HepG2 (cell line): Measurements from ENCODE around the gene EOGT. TPM values are rescaled to one million over a fixed set of nuclear protein-coding genes. Genes with fewer than 3 reads are reported as not detected.

Experiments
- BRF2 ChIP-seq: sonication (generic); formaldehyde crosslinking; IDR thresholded peaks from 2 replicates; pipeline ENCODE4 v1.8.1; 2022; ENCODE audit warnings: mild to moderate bottlenecking, missing genetic modification reagents
- EHMT2 ChIP-seq: fragments of 200-600 bp; sonication (generic); IDR thresholded peaks from 2 replicates; pipeline ENCODE4 v1.7.0; 2017; ENCODE audit warnings: antibody characterized with exemption, low read depth, low read length, borderline replicate concordance
- HDAC1 ChIP-seq: sonication (generic); formaldehyde crosslinking; IDR thresholded peaks from 2 replicates; pipeline ENCODE4 v1.5.1; 2020; ENCODE audit warnings: mild to moderate bottlenecking, missing genetic modification reagents
- KDM4B ChIP-seq: sonication (generic); formaldehyde crosslinking; IDR thresholded peaks from 2 replicates; pipeline ENCODE4 v1.4.0; 2020; ENCODE audit warnings: missing genetic modification reagents
- RBFOX2 ChIP-seq: fragments of 200-400 bp; formaldehyde crosslinking; IDR thresholded peaks from 2 replicates; pipeline ENCODE4 v1.6.1; 2017; ENCODE audit warnings: low read depth, mild to moderate bottlenecking, low read length
- SIN3A ChIP-seq: IDR thresholded peaks from 2 replicates; pipeline ENCODE4 v1.6.1; 2011; ENCODE audit warnings: low read depth, mild to moderate bottlenecking, control low read depth, low read length, borderline replicate concordance
- ZBTB20 ChIP-seq: sonication (generic); formaldehyde crosslinking; IDR thresholded peaks from 2 replicates; pipeline ENCODE4 v1.8.1; 2023; ENCODE audit warnings: missing genetic modification reagents, low read depth, mild to moderate bottlenecking, borderline replicate concordance
- ZBTB46 ChIP-seq: sonication (generic); formaldehyde crosslinking; IDR thresholded peaks from 2 replicates; pipeline ENCODE4 v1.4.0; 2020; ENCODE audit warnings: mild to moderate bottlenecking, missing genetic modification reagents, borderline replicate concordance
- ZNF253 ChIP-seq: sonication (generic); formaldehyde crosslinking; IDR thresholded peaks from 2 replicates; pipeline ENCODE4 v1.8.0; 2022; ENCODE audit warnings: mild to moderate bottlenecking, missing genetic modification reagents, borderline replicate concordance
- ZNF530 ChIP-seq: sonication (generic); formaldehyde crosslinking; IDR thresholded peaks from 2 replicates; pipeline ENCODE4 v1.5.0; 2020; ENCODE audit warnings: low read depth, mild to moderate bottlenecking, missing genetic modification reagents
- polyA plus RNA-seq, 8 experiments: library from polyadenylated mRNA; depleted of rRNA in 3 of 8; stranded (reverse) in 7 of 8; unstranded in 1 of 8; fragments of >200 nt; fragmentation: Illumina TruSeq in 4 of 8; extraction: Trizol in 4 of 8; gene quantifications; 2 replicates each; pipeline versions ENCODE4 v1.2.1 to v1.2.3, GENCODE V29; 2011 to 2016; ENCODE audit warnings: low read depth in 4 of 8, missing spikeins in 1 of 8, mixed read lengths in 1 of 8; ENCODE audit not compliant: insufficient read depth in 1 of 8
- total RNA-seq, 5 experiments: library from RNA; depleted of rRNA; stranded (reverse); fragments of >200 nt; fragmentation: Illumina TruSeq; extraction: Trizol; gene quantifications; 2 replicates each; pipeline ENCODE4 v1.2.3, GENCODE V29; 2016; ENCODE audit warnings: low read depth in 1 of 5
- TF ChIP-seq, protein P1 (sequence below): fragments of 450-650 bp; IDR thresholded peaks from 2 replicates; pipeline ENCODE4 v1.6.1; 2016
- TF ChIP-seq, protein P2 (sequence below): sonication (generic); formaldehyde crosslinking; IDR thresholded peaks from 2 replicates; pipeline ENCODE4 v1.5.1; 2020; ENCODE audit warnings: mild to moderate bottlenecking, missing genetic modification reagents
- TF ChIP-seq, protein P3 (sequence below): sonication (generic); formaldehyde crosslinking; IDR thresholded peaks from 2 replicates; pipeline ENCODE4 v1.4.0; 2020; ENCODE audit warnings: missing genetic modification reagents, mild to moderate bottlenecking, borderline replicate concordance

EOGT gene
- total and polyA plus RNA-seq, 2 of the 13 experiments (the other 11 are each of a cell fraction or from before 2014, with no cell fraction given): 4.5 to 18.6 TPM

DNA sequence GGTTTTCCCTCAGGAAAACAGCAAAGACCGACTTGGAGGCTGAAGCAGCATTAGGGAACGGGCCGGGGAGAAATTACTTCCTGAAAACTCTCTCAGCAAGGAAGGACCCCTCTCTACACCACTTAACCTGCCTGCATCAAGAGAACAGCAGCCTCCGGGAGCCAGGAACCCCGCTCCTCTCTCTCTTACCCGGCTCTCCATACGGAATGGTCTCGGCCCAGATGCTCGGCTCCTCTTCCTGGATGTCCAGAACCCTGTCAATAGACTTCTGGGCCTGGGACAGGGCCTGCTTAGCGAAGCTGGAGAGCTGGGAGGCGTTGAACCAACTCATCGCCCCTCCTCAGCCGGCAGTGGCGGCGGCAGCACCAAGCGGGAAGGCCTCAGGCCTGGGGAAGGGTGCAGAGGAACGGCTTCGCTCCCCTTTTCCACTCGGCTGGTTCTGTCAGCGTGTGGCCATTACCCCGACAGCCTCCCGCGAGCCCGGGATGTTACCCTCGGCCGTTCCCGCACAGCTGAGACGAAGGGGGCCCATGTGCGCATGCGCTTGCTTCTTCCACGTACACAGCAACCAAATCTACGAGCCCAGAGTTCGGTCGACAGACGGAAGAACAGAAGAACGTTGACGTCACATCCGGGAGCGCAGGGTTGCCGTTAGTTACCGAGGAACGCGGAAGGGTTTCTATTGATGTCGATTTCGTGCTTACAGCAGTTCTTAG, 38.4 kb upstream of the EOGT start, which contains the start of gene TMF1 (continued):
- TF ChIP-seq SIN3A: peak; percentile 73; the same call in 1 of the 2 replicates
- TF ChIP-seq, protein P1, sequence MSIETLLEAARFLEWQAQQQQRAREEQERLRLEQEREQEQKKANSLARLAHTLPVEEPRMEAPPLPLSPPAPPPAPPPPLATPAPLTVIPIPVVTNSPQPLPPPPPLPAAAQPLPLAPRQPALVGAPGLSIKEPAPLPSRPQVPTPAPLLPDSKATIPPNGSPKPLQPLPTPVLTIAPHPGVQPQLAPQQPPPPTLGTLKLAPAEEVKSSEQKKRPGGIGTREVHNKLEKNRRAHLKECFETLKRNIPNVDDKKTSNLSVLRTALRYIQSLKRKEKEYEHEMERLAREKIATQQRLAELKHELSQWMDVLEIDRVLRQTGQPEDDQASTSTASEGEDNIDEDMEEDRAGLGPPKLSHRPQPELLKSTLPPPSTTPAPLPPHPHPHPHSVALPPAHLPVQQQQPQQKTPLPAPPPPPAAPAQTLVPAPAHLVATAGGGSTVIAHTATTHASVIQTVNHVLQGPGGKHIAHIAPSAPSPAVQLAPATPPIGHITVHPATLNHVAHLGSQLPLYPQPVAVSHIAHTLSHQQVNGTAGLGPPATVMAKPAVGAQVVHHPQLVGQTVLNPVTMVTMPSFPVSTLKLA: peak; percentile 47
- TF ChIP-seq, protein P2, sequence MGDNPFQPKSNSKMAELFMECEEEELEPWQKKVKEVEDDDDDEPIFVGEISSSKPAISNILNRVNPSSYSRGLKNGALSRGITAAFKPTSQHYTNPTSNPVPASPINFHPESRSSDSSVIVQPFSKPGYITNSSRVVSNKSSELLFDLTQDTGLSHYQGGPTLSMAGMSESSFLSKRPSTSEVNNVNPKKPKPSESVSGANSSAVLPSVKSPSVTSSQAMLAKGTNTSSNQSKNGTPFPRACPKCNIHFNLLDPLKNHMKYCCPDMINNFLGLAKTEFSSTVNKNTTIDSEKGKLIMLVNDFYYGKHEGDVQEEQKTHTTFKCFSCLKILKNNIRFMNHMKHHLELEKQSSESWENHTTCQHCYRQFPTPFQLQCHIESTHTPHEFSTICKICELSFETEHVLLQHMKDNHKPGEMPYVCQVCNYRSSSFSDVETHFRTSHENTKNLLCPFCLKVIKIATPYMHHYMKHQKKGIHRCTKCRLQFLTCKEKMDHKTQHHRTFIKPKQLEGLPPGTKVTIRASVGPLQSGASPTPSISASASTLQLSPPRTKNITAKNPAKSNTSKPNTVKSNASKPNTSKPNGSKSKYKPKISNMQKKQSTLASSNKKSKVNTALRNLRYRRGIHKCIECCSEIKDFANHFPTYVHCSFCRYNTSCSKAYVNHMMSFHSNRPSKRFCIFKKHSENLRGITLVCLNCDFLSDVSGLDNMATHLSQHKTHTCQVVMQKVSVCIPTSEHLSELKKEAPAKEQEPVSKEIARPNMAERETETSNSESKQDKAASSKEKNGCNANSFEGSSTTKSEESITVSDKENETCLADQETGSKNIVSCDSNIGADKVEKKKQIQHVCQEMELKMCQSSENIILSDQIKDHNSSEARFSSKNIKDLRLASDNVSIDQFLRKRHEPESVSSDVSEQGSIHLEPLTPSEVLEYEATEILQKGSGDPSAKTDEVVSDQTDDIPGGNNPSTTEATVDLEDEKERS (CRISPR knock-in tag): peak; percentile 18; the same call in 1 of the 2 replicates
- TF ChIP-seq KDM4B: no peak
- TF ChIP-seq ZBTB46 (CRISPR knock-in tag): no peak
- 0 out of 2 replicates have a peak, but pooled peaks have one; percentile 43 for TF ChIP-seq ZNF253
- TF ChIP-seq ZNF530 (CRISPR knock-in tag): no peak
- peak; percentile 79 for TF ChIP-seq RBFOX2
- TF ChIP-seq HDAC1: peak; percentile 85
- no peak for TF ChIP-seq EHMT2
- peak; percentile 70; the same call in 1 of the 2 replicates for TF ChIP-seq ZBTB20 (CRISPR knock-in tag)
- TF ChIP-seq, protein P3, sequence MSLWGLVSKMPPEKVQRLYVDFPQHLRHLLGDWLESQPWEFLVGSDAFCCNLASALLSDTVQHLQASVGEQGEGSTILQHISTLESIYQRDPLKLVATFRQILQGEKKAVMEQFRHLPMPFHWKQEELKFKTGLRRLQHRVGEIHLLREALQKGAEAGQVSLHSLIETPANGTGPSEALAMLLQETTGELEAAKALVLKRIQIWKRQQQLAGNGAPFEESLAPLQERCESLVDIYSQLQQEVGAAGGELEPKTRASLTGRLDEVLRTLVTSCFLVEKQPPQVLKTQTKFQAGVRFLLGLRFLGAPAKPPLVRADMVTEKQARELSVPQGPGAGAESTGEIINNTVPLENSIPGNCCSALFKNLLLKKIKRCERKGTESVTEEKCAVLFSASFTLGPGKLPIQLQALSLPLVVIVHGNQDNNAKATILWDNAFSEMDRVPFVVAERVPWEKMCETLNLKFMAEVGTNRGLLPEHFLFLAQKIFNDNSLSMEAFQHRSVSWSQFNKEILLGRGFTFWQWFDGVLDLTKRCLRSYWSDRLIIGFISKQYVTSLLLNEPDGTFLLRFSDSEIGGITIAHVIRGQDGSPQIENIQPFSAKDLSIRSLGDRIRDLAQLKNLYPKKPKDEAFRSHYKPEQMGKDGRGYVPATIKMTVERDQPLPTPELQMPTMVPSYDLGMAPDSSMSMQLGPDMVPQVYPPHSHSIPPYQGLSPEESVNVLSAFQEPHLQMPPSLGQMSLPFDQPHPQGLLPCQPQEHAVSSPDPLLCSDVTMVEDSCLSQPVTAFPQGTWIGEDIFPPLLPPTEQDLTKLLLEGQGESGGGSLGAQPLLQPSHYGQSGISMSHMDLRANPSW (CRISPR knock-in tag): no peak
- 0 out of 2 replicates have a peak, but pooled peaks have one; percentile 33 for TF ChIP-seq BRF2 (CRISPR knock-in tag)
